ENCODE data around the gene CHN2.
"Not testable (repeated sequence)": the region's sequence is repeated elsewhere in the genome, so short reads cannot be mapped to it uniquely, and the experiment has no call there.

The CHN2 gene

DNA sequence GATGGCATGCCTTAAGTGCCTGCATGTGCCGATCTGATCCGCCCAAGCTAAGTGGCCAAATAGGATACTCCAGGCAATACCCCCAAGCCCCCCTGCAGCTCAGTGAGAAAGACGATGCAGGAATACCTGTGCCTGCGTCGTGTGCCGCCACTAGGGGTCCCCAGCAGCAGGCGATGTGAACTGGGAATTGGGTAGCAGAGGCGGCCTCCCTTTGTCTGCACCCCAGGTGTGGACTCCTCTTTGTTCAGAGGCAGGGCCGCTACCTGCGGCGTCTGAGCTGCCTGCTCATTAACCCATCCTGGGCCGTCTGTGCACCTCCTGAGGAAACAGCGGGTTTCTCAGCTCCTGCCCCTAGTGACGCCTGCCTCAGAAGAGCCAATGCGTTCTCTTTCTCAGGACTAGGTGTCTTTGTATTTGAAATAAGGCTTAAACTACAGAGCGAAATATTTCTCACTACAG, 4.8 kb upstream of the CHN2 start:
- peak; percentile 50 for DNase-seq (ENCODE audit: low read depth)

DNA sequence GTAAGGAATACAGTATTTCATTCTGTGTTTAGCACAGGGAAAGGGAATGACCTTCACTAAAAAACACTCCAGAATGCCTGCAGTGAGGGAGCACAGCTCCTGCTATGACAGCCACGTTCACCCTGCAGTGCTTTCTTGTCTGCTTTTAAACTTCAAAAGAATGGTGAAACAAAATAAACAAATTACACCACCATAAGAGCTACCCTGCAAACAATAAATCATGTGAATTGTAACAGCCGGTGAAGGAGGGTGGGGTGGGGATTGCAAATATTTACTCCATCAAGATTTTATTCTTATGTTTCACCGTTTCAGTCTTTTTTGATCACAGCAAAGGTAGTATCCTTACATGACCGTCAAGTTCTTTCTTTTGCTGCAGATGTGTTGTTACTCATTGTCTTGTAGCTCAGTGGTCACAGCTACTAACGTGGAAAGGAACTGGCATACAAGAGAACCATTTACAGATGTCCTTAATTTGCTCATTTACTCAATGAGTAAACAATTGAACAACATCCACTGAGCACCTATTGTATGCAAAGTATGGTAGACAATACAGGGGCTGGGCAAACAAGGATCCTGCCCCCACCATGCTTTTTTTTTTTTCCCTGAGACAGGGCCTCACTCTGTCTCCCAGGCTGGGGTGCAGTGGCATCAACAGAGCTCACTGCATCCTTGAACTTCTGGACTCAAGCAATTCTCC, 4.1 kb upstream of the CHN2 start:
- DNase-seq (ENCODE audit: low read depth), result no peak

DNA sequence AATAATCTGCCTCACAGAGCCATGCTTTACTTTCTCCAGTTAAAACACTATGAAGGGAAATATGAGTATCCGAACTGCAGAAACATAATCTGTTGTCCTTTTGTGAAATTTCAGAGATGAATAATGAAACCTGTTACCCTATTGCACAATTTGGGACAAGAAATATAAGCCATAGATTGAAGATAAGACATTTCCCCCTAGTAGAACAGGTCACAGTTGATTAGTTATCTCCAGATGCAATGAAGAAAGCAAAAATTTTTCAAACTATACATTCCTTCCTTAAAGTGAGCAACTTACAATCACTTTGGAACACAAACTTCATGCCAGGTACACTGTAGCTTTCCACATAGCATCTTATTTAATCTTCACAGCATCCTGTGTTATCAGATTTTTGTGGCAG, 2.3 kb upstream of the CHN2 start:
- DNase-seq (ENCODE audit: low read depth), result no peak

DNA sequence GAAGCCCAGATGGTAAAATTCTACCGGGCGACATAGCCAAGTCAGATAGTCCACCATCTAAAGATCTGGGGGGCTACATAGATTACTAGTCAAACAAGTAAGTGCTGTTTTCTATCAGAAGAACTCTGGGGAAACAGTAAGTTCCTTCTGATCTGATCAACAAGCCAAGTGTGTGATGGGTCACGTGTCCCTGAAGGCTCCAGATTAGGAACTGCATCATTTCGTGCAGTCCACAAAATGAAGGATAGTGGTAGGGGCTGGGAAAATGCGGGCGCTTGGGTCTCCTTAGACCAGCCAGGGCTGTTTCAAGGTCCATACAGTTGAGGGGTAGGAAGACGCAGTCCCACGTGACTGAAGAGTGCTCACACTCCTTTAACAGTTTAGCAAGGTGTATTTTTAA, 1.8 kb upstream of the CHN2 start:
- DNase-seq (ENCODE audit: low read depth), result no peak

DNA sequence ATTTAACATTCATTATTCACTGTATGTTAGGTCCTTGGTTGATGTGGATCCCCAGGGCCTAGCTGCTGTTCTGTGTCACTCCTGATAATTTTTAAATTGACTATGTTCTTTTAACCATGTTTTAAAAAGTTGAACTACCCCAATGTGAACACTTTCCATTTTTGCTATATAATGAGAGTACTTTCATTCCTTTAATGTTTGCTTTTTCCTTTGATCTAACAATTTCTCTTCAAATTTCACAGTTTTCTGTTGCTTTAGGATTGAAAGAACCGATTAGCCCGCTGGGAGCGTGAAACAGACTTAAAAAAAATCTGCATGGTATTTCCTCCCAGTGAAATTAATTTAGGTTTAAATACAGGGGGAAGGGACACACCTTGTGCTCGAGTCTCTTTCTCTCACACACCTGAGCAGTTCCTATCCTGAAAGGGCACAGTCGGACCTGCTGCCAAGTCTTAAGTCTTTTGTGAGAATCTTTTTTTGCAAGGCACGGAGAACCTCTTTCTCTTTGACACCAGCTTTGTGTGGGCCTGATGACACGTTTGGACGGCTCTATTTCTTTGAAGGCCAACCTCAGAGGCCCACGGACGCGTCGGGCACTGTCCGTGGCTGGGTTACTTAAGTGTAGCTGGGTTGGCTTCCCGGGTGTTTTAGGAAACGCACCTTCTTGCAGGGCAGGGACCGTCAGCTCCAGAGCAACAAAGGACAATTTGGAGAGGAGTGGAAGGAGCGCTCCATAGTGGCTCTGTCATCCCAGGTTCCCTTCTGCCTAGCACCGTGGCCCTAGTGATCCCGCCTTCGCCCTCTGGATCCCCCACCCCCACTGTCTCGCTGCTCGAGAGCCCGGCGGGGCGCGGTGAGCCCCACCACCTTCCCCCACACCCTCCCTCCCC, 1.0 kb upstream of the CHN2 start:
- DNase-seq (ENCODE audit: low read depth), result no peak

DNA sequence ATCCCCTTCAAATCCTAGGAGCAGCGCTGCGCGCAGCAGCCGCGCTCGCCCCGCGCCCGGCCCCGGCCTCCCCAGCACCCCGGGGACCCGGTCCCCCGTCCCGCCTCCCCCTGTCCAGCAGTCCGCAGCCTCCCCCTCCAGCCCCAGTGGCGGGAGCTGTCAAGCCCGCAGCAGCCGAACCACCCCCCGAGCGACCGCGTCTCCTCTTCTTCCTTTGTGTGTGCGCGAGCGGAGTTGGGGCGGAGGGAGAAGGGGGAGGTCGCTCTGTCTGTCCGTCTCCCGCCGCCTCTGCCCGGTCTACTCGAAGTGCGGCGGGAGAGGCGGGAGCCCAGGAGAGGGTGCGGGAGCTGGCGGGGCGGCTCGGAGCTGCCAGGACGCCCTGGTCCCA, 375 bp upstream of the CHN2 start:
- DNase-seq (ENCODE audit: low read depth), result no peak

DNA sequence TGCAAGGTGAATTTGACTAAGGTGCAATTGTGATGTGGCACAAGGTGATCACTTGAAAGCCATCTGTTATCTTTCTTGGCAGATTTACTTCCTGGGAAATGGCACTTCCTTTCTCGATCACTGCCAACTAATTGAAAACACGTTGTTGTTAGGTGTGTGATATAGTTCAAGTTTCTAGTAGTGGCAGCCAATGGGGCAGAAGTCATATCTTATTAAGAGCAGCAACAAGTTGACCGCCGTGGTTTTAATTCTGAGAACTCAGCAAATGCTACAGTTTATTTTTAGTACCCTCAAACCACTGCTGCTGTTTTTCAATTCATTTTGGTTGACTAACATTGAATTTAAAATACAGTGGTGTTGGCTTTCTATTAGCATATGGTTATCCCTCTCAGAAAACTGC, 1.6 kb downstream of the CHN2 start:
- DNase-seq (ENCODE audit: low read depth), result no peak

DNA sequence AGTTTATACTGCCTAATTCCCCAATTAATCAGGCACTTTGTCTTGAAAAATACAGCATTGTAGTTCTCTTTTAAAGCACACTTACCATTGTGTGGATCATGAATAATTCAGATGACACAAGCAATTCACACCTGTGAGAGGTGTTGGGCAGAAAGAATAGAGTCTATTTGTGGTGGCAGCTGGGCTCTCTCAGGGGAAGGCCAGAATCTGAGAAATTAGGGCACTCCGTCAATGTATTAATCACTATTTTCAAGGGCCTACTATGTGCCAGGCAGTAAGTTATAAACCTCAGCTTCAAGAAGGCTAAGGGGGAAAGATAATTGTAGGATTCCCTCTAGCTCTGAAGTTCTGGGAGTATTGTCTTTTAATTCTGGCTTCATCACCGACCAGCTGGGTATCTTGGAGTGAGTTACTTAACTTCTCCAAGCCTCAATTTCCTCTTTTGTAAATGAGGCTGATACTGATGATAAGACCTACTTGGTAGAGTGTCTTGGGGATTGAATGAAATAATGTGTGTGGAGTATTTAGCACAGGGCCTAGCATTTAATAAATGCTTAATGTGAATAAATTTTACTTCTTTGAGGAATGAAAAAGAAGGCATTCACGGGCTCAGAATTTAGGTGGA, 2.5 kb downstream of the CHN2 start:
- DNase-seq (ENCODE audit: low read depth), result no peak

DNA sequence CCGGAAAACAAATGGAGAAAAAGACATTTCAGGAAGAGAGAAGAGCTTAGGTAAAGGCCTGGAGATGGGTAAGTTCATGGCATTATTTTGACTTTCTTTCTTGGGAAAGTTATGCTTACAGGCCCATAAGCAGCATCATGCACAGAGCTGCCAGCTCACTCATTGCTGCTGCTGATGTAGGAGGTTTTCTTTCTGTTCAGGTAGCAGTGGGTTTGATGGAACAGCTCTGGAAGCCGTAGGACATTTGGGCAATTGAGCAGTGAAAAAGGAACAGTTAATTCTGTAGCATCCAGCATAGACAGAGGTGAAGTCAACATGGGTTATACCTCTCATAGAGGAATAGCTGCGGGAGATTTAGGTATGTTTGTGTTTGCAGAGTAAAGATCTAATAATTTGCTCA, 3.3 kb downstream of the CHN2 start:
- no peak for DNase-seq (ENCODE audit: low read depth)

DNA sequence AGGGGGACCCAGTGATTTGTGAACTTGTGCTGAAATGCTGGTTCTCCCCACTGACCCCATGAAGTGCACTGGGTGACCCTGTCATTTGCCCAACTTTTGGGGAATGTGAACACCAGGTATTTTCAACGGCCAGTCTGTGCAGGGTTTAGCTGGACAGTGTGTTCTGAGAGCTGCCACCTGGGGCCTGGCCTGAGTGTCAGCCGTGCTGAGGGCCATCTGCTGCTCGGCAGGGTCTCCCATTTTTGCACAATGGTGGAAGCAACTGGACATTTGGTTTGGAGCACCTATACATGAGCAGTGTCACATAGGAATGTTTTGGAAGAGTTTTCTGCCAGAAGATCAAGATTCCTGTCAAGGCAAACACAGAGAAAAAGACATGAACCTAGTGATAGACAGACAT, 5.2 kb downstream of the CHN2 start:
- no peak for DNase-seq (ENCODE audit: low read depth)

DNA sequence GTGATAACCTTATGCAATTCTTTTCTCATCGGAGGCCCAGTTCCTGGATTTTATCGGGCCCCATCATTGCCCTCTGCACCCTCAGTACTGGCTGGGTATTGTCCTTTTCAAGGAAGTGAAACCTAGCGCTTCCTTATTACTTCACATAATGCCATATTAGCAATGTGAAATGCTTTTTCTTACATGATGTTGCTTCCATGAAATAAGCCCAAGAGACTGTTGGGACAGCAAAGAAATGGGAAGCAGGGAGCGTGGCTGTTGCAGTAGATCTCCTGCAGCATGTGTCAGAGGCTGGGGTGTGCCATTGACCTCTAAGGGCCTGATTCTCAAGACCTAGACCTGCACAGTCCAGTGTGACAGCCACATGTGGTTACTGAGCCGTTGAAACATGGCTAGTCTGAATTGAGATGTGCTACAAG, 8.1 kb downstream of the CHN2 start:
- no peak for DNase-seq (ENCODE audit: low read depth)

DNA sequence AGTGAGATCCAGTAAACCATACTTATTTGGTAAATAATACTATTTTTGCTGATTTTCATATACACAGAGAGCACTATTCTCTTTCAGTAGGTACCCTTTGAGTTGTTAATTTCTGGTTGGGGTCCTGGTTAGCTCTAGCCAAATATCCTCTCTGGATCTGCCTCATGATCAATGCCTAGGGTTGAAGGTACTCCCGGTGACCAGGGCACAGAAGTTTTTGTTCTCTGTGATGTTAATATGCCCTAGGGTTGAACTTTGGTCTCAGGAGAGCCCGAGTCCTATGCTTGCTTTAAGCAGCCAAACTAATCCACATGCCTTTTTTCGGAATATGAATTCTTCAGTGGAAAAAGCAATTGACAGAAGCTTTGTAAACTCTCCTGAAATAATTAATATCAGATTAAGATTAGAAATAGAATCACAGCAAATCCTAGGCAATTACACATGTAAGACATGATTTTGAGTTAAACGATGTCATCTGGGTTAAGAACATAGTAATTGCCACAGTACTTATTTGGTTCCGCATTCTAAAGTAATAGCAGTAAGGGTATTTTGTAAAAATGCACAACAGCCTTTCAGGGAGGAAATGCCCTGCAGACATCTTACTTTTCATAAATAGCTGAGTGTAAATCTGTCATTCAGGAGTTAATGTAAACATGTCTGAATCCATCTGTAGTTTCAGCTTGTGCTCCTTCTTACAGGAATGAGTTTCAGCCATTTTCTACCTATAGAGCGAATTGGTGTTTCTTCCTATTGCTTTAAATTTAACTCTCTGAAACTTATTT, 10.1 kb downstream of the CHN2 start:
- no peak for DNase-seq (ENCODE audit: low read depth)

DNA sequence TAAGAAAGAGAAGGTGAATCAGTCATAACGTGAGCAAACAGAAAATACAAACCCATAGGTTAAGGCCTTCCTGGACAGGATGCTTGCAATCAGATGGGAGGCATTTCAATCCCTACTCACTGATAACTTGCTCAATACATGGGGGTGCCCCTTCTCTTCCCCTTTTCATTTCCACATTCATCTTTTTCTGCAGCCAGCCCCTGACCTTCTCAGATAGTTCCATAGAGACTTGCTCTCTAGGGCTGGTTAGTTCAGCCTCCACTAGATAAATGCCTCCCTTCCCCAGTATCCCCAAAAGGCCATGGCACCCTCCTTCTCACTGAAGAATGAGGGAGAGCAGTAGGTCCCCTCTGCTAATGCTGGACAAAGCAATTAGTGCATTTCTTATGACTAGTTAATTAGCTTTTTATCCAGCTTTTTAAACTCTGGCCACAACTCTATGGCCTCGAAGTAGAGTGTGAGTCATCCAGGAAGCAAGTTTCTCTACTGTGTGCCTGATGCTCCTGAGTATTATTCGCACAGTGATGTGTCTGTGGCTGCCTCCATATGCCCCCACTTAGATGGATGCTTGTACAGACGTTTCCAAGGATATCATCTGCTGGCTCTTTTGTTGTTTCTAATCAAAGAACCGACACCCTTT, 12.7 kb downstream of the CHN2 start:
- no peak for DNase-seq (ENCODE audit: low read depth)

DNA sequence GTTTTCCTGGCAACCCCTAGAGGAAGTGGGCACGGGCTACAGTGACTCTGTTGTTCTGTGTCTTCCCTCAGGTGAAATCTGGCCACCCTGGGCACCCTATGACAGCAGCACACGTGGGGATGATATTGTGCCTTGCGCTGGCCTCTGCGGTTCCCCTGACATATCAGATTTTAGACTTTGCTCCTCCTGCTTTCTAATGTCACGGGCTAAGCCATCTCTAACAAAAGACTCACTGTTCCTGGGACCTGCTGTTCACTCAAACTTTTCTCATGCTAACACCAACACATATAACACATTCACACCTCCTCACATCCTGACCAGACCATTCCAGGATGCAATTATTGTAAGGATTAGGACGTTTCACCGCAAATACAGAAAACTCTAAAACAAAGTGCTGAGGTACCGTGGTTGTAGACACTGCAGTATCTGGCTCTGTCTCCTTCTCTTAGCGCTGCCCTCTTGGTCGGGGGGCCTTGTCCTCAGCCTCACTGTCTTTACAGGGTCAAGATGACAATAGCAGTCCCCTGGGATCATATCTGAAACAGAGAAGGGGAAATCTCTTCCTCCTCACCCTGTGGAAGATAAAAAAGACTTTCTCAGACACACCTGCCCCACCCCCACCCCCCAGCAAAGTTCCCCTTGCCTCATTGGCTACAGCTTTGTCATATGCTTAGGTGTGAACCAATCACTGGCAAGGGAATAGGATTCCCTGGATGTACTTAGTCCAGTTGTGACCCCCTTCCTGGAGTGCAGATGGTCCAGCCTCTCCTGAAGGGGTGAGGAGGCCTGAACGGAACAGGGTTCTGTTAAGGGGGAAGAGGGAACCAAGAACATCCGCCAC, 14.1 kb downstream of the CHN2 start:
- DNase-seq (ENCODE audit: low read depth), result no peak

DNA sequence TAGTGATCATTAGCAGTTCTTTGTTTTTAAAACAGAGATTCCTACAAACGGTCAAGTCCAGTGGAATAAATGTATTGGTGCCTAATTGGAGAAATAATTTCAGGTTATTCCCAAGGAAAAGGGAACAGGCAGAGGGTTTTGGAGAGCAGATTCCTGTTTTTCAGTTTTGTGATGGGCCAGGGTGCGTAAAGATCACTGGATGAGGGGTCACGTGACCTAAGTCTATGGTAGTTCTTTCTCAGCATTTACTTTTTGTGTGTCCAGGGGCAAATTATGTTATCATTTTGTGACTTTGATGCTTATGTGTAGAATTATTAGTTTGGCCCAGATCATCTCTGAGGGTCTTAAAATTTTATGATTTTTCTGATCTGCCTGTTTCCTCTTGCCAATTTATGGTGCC, 15.2 kb downstream of the CHN2 start:
- no peak for DNase-seq (ENCODE audit: low read depth)

DNA sequence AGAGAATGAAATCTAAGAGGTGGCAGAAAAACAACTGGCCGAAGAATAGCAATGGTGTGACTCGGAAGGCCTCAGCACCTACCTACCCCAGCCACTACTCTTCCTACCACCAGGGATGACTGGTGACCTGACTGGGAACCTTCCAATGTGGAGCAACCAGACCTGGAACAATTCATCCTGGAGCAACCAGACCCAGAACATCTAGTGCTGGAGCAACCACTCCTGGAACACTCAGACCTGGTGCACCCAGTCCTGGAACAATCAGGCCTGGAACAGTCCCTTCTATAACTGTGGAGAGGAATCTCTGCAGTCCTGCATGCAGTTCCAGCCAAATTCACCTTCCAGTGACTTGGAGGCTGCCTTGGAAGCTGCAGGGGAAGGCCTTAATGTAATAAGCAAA, 18.2 kb downstream of the CHN2 start:
- DNase-seq (ENCODE audit: low read depth), result not testable (repeated sequence)

DNA sequence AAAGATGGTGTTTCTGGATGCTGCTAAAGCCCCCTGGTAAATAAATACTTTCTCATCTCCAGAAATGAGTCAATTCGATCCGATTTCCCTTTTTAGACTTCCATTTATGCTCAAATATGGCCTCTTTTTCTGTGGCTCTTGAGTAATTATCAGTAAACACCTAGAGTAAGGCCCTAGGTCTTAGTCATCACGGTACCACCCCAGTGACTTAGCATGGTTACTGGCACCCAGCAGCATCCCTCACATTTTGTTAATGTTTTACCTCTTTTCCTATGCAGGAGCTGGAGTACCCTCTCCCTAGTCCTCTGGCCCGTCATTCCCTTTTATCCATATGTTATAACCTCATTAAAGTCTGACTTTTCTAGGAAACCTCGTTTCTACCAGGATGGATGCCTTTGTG, 19.5 kb downstream of the CHN2 start:
- no peak for DNase-seq (ENCODE audit: low read depth)

DNA sequence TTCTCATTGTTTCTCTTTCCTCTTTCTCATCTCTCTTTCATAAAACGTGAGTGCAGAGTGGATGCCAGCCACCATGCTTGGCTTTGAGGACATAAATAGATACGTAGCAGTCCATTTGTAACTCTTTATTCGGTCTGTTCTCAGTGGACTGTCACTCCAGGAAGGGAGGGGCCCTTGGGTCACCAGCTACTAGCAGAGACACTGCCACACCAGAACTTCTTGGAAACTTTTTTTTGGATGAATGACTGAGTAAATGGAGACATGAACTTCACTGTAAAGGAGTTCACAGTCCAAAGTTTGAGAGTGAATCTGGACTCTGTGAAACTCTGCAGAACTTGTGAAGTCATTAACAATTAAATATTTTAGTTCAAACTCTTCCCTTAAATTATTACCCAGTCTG, 20.2 kb downstream of the CHN2 start:
- no peak for DNase-seq (ENCODE audit: low read depth)

DNA sequence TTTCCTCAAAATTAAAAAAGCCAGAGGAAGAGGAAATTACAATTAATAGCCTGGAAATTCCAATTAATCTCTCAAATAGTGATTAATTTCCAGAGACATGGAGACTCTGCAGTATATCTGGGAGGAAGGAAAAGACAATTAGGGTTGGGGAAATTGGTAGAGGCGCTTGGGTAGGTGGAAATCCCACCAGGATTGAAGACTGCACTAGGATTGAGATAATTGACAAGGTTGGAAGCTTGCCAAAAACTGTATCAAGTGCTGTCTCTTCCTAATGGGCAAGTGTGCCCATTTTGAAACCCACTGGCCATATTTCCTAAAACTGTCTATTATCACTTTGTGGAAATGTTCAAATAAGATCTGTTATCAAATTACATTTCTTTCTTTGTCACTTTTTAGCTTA, 21.6 kb downstream of the CHN2 start:
- DNase-seq (ENCODE audit: low read depth), result no peak

DNA sequence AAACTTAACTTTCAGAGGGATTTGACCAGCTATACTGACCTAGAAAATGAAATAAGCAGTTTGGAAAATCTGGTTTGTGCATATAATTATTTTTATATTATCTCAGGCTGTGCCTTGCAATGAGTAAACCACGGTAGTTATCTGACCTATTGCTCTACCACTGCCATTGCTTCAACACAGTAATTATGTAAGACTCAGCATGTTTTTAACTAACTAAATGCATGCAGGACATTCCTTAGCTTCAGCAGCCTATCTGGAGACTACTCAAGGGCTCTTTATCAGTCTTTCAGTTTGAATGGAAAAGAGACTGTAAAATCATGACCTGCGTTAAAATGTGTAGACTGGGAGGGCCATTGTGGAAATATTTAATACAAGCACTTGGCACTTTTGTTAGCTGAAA, 22.5 kb downstream of the CHN2 start:
- DNase-seq (ENCODE audit: low read depth), result no peak

DNA sequence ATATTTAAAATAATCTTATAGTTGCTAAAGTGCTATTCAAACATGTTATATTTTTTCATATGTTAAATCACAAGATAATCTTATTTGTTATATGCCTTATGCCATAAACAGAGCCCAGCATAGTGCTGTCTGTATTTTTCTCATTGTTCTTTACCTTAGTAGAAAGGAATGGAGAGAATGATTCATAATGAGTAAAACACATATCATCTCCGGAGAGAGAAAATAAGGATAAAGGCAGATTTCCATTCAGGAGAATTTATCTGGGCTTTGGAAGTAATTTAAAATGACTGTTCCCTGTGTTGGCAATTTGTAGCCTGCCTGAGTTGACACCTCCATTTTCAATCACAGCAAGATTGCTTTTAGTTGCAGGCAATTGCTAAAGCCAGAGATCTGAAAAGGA, 30.2 kb downstream of the CHN2 start:
- DNase-seq (ENCODE audit: low read depth), result no peak

Data from stimulated activated CD8-positive, alpha-beta memory T cell treated with anti-CD3 and anti-CD28 coated beads, Interleukin-4, amount 100 ng/mL, for 24 hours (primary cell).